GM18873 (cell line): Measurements from ENCODE around the gene SKI.

Experiments used
- ATAC-seq: cut with Tn5 transposase; IDR thresholded peaks from one replicate; pipeline ENCODE4 v1.9.1; 2021; ENCODE audit warnings: mild to moderate bottlenecking, moderate library complexity, moderate number of reproducible peaks; ENCODE audit not compliant: unreplicated experiment, low FRiP score

The SKI gene

DNA sequence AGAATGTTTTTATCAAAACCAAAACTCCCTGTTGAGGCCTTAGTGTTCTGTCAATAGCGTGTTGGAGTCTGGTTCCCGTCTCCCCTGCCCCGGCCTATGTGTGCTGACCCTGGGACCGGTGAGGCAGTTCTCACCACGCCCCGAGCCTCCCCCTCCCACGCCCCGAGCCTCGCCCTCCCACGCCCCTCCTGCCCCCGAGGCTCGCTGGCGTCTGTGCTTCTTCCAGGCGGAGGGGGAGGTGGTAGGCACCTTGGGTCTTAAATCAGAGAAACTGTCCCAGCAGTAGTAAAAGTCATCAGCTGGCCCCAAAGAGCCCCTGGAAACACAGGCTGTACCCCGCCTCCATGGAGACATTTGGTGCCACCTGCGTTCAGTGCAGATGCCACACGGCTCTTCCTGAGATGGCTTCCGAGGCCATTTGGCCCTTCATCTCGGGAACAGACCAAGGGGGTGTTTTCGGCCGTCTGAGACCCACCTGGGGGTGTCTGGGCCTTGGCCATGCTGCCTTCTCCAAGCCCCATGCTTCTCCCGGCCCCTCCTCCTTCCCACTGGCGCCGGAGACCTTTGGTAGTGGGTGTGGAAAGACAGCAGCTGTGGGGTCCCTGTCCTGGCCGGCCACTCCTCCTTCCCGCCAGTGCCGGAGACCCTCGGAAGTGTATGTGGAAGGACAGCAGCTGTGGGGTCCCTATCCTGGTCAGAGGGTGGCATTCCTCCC lies 44.7 kb downstream of the SKI start:
- ATAC-seq, result no peak

DNA sequence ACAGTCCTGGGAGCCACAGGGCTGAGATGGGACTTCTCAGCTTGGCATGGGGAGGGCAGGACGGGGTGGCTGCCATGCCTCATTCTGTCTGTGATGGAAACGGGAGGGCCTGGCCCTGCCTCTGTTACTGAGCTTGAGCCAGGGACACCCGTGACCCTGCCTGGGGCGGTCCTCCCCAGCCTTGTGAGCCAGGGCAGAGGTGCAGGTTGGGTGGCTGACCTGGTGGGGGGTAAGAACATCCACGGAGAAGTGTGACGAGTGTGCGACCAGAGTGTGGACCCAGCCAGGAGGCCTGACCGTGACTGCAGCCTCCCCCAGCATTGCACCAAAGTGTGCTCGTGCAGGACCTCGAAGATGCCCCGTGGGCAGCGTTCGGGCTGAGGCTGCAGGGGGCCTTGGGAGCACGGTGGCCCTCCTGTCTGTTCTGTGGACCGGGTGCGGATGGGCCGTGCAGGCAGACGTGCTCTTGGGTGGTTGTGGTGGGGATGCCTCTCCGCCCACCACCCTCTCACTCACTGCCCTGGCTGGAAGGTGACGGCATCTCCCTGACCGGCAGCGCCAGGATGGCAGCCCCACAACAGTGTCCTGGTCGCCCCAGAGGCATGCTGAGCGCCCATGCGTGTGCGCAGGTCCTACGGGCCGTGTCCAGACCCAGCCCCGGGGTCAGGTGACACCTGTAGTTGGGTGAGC lies 45.4 kb downstream of the SKI start:
- no peak for ATAC-seq

DNA sequence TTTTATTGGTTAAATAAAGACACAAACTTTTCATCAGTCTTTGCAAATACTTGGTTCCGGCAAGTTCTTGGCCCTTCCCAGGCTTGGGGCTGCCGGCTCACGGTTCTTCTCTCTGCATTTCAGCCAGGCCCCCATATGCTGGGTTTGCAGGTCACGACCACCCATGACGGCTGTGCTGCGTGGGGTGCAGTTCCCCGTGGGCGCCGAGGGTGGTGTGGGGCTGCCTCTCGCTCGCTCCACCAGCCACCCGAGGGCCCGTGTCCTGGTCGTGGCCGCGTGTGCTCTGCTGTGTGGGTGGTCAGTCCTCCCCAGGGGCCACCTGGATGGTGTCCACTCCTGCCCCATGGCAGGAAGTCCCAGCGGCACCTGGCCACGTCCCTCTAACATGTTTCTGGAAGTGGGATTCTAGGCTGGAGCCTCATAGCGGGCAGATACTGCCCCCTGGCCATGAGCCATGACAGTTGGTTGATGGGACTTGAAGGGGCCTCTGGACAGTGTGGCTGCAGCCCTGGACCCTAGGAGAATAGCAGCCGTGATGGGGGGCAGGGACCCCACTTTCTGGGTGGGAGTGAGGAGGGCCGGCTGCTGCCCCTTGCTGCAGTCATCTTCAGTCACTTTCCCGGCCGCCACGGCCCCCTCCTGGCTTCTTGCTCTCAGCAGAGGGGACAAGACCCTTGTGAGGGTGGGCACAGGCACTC lies 46.3 kb downstream of the SKI start:
- no peak for ATAC-seq

DNA sequence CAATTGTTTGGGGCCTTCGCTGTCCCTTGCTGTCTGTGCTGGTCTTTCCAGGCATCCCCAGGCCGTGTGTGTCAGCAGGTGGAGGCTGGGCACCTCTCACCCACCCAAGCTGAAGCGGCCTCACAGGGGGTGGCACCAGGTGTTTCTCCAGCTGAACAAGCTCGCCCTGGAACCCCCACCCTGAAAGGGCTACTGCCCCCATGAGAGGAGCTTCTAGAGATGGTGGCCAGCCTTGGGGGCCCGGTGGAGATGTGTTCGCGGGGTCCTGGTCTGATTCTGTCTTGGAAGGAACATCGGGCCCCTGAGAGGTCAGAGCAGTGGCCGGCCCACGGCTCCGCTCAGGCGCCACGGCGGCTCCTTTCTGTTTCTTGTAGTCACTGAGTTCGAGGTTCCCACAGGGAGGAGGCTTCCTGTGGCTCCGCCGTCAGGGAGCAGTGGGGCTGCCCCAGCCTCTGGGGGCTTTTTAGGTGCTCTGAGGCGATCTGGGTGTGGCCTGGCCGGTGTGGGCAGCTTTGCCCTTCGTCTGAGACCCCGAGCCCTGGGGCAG lies 46.9 kb downstream of the SKI start:
- ATAC-seq, result no peak

GRCh38 chr1:2275796-2276536 lies 47.8 kb downstream of the SKI start:
- no peak for ATAC-seq

GRCh38 chr1:2276803-2277580 lies 48.9 kb downstream of the SKI start:
- no peak for ATAC-seq

- no peak for ATAC-seq
These were observed 49.8 kb downstream of the SKI start for GRCh38 chr1:2277741-2278488.

- no peak for ATAC-seq
These were observed 50.6 kb downstream of the SKI start for GRCh38 chr1:2278591-2279209.

DNA sequence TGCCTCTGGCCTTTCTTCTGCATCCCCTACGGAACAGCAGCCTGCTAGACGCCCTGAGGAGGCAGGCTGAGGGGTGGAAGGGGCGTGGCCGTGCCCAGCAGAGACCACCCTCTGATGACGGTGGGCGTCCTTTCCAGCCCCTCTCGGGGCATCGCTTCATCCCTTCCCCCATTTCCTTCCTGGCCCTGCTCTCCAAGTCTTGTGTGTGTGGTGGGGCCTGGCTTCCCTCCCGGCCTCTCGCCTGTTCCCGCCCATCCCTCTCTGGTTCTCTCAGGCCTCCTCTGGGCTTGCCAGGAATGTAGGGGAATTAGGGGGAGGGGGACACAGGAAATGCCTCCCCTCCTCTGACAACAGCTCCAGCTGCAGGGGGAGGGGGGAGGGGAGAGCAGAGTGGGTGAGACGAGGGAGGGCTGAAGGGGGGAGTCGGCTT lies 51.1 kb downstream of the SKI start:
- ATAC-seq, result no peak

DNA sequence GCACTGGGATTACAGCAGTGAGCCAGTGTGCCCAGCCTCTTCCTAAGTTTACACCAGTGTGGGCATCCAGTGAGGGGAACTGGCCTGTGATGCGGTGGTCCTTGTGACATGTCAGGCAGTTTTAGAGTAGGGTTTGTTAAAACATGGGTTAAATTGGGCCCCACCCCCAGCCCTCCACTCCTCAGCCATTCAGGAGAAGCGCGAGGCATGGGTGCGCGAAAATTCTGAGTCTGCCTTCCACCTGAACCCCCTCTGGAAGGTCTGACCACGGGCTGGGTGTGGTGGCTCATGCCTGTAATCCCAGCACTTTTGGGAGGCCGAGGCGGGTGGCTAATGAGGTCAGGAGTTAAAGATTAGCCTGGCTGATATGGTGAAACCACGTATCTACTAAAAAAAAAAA lies 51.7 kb downstream of the SKI start:
- no peak for ATAC-seq

DNA sequence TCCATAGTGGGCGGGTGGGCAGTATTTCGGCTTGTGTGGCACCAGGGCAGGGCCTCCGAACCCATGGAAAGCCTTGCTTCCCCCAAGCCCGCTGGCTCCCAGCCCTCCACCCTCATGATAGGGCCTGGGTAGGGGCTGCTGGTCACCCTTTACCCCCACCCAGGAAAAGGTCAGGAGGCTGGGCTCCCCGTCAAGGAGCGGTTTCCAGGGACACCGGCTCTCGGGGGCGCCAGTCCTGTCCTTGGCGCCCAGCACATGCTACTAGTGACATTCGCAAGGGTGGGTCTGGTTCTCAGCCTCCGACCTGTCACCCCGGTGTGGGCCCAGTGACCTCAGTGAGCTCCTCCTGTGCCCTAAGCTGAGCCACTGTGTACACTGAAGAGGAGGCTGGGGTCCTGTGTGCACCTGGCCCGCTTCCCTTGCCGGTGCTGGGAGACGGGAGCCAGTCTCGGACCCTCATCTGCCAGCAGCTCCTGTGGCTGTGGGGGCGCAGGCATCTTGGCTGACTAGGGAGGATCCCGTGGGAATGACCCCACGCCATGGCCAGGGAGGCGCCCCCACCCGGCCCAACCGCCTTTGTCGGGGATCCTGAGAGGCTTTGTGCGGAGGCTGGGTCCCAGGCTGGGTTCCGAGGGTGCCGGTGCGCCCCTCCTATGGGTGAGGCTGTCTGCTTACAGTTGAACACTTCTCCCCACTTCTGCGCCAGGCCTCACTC lies 54.6 kb downstream of the SKI start:
- no peak for ATAC-seq

GRCh38 chr1:2283371-2283990 lies 55.4 kb downstream of the SKI start:
- ATAC-seq, result no peak

DNA sequence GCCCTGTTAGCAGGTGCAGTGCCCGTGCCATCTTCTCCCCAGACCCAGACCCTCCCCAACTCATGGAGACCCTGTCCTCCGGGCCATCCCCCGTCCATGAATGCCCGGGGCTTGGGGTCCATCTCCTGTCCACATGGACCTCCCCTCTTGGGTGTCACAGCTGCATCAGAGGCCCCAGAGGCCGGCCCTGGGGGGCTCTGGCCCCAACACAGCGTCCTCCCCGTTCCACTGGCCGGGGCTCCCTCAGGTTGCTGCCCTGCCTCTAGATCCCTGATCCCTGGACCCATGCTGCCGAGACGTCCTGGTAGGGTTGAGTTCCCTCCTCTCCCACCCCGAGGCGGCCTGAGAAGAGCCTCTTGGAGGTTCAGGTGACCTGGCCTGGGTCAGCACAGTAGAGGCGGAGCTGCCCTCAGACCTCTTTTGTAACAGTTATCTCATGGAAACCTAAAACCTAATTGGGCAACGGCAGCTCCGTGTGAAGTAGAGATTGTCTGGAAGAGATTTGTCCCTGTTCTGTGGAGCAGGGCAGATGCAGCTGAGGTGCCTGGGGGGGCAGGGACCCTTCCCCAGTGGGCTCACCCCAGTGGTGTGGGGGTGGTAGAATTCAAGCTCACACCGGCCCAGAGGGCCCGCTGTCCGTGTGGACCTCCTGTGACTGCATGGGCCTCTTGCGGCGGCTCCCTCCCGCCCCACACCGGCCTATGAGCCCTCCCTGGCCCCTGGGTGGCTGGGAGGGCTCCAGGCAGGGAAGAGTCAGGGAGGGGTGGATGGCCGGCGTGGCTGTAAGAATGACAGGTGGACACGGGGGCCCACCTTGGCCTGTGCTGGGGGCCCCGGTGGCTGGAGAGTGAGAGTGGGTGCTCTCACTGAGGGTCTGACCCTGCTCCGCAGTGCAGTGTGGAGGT lies 56.1 kb downstream of the SKI start:
- ATAC-seq, result no peak

DNA sequence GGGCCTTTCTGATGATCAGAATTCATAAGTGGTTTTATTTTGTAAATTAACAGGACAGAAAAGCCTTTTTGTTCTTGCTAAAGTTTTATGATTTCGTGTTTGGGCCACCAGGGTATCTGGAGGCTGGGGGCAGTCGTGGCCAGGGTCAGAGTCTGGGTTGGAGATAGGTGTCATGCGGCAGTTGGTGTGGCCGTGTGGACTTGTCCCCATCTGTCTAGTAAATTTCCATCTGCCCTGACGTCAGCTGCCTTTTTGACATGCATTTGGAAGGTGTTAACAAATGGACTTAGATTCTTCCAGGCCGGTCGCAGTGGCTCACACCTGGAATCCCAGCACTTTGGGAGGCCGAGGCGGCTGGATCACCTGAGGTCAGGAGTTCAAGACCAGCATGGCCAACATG lies 56.8 kb downstream of the SKI start:
- ATAC-seq, result no peak

- ATAC-seq, result no peak
These were observed 58.8 kb downstream of the SKI start for GRCh38 chr1:2286923-2287322.

DNA sequence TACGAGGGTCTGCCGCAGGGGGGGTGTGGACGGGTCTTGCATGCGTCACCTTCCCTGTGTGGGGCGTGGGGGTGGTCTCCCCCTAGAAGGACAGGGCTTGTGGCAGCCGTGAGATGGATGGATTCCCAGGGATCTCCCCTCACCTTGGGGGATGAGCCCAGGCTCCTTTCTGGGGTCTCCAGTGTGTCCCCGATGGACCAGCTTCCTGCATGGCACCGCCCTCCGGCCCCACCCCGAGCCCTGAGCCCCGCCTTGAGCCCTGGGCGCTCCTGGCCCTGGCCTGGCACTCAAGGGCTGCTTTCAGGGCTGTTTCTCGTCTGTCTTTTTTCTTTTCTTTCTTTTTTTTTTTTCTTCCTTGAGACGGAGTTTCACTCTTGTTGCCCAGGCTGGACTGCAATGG lies 59.5 kb downstream of the SKI start:
- ATAC-seq, result no peak

GRCh38 chr1:2288311-2288710 lies 60.2 kb downstream of the SKI start:
- no peak for ATAC-seq
